Activated T-cell treated with anti-CD3 and anti-CD28 coated beads for 1 hour (primary cell): Measurements from ENCODE around the gene MZT1.

Experiments used
- DNase-seq: peaks from one replicate; pipeline ENCODE4 v3.0.0-alpha.2; 2020; ENCODE audit warnings: low read depth

Gene MZT1

DNA sequence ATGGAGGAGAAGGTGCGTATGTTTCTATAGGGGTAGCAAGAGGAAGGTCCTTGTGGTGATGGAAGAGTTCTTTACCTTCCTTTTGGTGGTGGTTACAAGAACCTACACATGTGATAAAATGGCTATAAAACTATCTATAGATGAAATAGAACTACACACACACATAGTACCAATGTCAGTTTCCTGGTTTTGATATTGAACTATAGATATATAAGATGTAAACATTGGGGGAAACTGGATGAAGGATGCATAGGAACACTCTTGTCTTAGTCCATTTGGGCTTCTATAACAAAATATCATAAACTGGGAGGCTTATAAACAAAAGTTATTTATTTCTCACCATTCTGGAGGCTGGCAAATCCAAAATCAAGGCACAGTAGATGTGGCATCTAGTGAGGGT is 47.1 kb downstream of the MZT1 start:
- no peak for DNase-seq

DNA sequence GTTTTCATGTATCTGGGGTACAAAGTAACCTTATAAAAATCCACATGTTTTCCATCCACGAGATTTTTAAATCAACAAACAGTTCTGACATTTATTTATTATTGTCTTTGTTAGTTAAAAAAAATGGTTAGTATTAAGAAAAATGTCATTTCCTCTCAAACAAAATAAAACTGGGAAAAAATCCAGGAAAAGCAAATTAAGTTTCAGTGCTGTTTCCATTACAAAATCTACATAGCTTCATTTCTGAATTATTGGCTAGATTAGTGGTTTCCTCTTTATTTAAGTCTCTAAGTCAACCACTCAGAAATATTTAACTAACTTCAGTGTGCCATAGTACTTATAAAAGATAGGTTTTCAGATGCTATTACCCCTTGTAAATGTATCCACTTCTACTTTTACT is 49.1 kb downstream of the MZT1 start:
- DNase-seq: no peak

DNA sequence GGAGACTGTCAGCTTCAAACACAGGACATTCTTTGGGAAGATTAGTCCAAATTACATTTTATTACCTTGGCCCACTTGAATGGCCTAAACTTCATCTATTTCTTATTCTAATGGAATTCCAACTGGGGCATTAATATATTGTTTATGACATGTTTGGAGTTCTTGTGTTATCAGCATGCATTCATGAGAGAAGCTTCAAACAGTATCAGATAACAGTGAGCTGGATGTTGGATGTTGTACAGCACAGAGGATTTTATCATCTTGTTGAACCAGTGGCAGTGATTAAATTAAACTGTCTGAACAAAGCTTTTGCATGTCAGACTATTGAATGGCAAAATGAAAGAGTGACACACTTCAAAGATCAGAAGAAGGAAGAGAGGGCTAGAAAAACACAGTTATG is 50.0 kb downstream of the MZT1 start:
- DNase-seq: no peak

DNA sequence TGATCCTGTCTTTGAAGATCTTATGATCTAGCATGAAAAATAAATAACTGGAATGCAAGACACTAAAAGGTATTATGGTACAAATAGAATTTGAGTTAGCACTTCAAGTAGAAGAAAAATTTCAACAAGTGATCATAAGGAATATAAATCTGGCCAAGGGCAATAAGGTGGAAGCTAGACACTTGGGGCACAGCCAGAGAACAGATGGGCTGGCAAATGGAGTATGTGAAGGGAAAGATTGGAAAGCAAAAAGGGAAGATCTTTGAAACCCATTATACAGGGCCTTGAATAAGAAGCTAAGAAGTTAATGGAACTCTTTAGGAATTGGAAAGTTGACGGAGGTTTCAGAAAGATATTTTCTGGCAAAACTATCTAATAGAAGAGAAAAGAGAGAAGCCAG is 61.0 kb downstream of the MZT1 start:
- DNase-seq: no peak

DNA sequence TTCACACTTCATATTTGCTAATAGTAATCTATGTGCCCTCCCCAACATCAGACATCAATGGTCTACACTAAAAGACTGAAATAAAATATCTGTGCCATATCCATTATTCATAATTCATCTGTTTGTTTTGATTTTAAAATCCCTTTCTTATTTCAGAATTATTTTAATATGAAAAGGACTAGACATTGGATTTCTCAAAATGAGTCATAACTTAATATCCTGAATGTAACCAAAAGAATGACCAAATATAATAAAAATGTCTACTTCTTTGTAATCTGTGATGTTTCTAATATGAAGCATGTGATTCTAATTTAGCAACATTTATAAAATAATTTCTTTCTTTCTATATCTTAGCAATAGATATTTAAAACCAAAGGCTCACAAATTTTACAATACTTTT is 64.9 kb downstream of the MZT1 start:
- DNase-seq: no peak
